HG02798 (cell line): ENCODE data around the gene SEMA3A.

Experiments used
- ATAC-seq: cut with Tn5 transposase; IDR thresholded peaks from one replicate; pipeline ENCODE4 v1.9.1; 2021; ENCODE audit warnings: mild to moderate bottlenecking; ENCODE audit not compliant: unreplicated experiment, poor library complexity

The SEMA3A gene

DNA sequence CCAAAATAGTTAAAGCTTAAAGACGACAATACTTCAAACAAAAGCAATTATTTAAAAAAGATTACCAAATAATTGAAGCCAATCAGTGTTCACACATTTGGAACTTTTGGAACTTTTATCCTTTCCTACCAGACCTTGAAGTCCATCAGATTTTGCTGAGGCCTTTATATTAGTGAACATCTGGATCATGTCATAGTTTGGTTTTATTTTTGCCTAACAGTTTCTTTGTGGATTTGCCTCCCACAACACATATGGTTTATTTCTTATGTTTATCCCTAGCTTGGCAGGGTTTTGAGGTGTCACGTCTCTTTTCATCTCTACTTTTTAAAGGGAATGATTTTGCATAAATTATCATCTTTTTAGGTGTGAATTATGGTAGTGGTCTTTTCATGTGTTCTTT, 242.4 kb downstream of the SEMA3A start:
- no peak for ATAC-seq

DNA sequence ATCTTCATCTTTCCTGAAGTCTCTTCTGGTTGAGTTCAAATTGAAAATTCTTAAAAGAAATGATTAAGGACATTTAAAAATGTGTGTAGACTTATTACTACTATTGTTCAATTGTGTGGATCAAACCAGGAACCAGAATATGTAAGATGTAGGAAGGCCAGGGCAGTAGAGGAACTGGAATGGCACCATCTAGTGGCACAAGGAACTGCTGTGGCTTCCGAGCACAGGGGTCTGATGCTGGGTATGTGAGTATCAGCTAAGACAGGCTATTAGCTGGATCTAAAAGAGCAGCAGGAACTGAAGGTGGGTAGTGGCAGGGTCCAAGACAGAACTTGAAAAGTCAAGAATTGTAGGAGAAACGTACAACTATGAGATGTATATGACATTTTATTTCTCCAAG, 247.3 kb downstream of the SEMA3A start:
- peak; percentile 81 for ATAC-seq

DNA sequence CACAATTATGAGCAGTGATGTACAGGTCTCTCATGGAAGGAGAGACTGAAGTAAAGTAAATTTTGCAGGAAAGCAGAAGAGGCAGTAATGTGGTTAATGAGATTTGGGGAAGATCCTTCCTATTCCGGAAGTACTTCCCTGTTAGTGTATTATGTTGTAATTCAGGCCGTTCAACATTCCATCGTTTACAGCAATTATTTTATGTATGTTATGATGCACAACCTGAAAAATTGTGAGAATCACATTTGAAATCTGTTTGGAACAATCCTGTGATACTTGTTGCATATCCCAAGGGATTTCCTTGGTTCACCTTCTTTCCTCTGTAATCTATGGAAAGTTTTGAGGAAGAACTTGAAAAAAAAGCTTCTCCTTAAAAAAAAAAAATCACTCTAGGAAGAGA, 247.8 kb downstream of the SEMA3A start:
- no peak for ATAC-seq

DNA sequence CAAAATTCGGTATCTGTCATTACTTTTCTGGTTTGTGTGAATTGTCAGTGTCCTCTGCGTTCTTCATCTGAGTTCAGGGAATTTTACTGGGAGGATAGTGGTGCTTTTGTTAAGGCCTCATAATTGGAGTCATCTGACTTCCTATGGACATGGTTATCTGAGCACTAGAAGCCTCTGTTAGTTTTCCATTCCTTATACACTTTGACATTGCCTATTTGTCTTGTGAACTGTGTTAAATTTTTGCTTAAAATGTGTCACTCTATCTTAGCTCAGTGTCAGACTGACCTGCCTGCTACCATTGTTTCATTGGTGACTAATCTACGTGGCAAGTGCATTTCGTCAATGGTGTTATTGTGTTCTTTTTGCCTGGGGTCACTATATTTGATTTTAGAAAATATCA, 253.3 kb downstream of the SEMA3A start:
- ATAC-seq = no peak

GRCh38 chr7:83937930-83938329, 256.7 kb downstream of the SEMA3A start:
- no peak for ATAC-seq

GRCh38 chr7:83936056-83936708, 258.4 kb downstream of the SEMA3A start:
- peak; percentile 84 for ATAC-seq

DNA sequence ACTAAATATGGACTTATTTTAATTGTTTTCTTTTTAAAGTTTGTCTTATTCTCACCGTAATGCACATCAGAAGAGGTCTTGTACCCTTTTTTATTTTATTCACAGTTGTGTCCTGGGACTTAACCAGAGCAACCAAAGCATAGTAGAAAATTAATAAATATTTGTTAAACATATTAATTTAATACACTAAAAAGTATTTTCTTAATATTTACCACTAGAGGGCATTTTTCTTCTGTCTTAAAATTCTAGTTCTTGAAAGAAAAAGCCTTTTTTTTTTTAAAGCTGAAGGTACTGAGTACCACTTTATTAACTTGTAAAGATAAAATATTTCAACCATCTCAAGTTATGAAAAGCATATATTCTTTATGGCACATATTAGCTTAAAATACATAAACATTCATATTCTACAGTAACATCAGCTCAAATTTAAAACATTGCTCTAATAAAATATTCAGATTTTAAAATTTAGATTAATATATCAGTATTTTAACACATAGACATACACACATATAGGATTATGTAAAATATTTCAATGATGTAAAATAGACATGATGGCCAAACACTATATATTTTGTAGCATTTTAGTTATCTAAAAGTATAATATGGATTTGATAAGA, 260.4 kb downstream of the SEMA3A start:
- ATAC-seq = no peak

GRCh38 chr7:83931968-83932367, 262.6 kb downstream of the SEMA3A start:
- ATAC-seq = no peak

GRCh38 chr7:83930262-83930661, 264.3 kb downstream of the SEMA3A start:
- ATAC-seq = no peak

DNA sequence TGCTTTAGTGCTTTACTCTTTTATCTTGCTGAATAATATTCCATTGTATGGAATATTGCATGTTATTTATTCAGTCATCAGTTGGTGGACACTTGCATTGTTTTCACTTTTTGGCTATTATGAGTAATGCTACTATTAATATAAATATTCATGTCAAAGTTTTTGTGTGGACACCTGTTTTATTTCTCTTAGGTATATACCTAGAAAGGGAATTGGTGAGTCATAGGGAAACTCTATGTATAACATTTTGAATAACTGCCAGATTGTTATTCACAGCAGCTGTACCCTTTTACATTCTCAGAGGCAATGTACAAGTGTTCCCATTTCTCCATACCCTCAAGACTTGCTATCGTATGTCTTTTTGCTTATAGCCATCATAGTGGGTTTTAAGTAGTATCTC, 268.7 kb downstream of the SEMA3A start:
- no peak for ATAC-seq

DNA sequence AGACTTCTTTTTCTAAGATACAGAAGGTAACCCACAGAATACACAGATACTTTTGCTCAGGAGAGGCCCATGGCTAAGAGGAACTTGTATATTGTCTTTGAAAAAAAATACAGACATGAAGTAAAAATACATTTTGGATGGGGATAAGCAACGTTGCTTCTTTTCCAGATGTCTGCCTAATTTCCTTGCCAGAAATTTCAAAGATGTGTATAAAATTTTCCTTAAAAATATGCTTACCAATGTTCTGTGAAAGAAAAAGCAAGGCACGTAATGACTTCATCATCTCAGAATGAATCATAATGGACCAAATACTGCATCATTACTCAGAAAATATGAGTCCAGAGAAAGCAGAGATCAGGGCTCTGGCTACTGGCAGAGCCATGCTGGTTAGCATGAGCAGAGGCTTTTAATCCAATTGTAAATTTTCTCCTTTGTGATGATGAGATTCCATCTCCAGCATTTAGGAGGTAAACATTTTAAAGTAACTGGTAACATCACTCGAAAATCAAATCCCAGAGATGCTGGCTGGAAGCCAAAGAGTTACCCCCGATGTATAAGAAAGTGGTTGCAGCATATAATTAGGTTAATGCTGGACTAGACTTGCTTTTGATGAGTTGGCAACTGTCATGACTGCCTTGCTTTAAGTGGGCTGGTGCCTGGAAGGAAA, 272.5 kb downstream of the SEMA3A start:
- ATAC-seq = no peak

DNA sequence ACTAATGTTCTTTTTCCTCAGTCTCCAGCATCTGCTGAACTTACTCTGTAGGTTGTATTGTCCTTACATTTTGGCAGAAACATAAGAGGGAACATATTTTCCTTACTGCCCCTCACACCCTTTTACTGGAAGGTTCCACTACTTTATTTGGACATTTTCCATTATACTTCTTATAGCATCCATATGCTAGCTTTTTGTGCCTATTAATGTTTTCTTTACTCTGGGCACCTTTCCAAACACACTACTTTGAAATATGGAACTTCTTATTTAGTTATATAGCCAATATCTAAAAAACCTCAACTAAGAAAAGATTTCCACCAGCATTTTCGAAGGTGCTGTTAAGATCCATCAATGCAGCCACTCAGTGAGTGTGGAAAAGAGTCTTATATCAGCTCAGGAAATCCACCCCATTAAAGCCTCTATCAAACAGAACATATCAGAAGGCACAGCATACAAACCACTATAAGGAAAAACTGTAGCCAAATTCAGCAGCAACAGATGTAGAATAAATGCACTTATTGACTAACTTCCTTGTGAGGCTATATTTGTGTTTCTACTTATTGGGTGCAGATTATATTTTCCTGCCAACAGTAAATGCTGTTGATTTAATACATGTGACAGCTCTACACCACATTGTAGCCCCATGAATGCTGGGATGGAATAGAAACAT, 273.2 kb downstream of the SEMA3A start:
- ATAC-seq = no peak

DNA sequence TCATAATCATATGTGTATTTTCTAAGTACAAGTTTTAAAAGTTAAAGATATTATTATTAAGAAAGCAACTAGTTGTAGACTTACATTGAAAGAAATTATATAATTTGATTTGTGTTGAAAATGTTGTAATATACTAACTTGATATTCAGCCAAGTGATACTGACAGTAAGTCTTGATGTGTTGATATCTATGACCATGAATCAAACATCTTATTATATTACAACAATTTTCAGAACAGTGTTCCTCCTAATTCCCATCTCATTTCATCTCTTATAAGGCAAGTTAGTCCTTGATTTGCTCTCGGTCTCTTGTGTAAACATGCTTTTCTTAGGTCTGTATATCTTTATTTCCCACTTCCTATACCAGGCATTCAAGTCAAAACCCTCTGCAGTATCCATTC, 276.4 kb downstream of the SEMA3A start:
- ATAC-seq = no peak

DNA sequence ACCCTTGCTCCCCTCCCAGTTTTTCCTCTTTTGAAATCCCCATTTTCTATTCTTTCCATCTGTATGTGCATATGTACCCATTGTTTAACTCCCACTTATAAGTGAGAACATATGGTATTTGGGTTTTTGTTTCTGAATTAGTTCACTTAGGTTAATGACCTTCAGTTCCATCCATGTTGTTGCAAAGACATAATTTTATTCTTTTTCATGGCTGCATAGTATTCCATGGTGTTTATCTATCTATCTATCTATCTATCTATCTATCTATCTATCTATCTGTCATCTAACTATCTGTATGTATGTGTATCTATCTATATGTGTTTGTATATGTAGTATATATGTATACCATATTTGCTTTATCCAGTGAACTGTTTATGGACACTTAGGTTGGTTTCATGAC, 281.4 kb downstream of the SEMA3A start:
- ATAC-seq = no peak

GRCh38 chr7:83908526-83908925, 286.1 kb downstream of the SEMA3A start:
- no peak for ATAC-seq
